Measurements from ENCODE around the gene TNNI3K. TPM values are rescaled to one million over a fixed set of nuclear protein-coding genes. Genes with fewer than 3 reads are reported as not detected.

The TNNI3K gene
- total RNA-seq, 1 experiment from 2014 or later = not detected

DNA sequence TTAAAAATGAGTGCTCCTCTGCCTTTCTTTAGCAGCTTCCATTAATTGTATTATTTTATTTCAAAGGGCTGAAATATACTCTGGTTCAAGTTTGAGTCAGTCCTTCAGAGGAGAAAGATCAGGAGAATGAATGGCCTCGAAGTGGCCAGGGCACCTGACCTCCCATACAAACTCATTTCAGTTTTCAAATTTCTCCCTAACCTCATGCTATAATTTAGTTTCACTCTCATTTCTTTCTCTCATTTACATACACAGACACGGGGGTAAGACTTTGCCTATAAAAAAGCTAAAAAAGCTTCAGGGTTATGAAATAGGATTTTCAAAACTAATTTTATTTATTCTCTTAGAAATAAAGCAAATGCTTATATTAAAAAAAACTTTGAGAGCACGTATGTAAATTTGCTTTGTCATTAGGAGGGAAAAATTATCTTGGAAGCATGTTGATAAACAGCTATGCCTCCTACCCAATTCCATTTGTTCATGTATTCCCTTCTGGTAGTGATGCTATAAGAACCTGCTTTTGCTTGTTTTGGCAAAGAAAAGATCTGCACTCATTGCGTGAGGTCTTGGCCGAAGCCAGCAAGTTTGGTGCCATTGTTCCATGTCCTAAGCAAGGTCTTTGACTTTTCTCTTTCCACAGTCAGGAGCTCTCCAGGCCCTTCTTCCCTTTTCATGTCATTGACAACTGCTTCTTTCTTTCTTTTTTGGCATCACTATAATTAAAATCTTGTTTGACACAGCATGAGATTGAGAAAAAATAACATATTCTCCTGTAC, 357.6 kb downstream of the TNNI3K start:
- Mint-ChIP-seq H3K36me3 (ENCODE audit: insufficient read depth in 1 of 3, low read depth in 3 of 3) (no peaks in the 10 kb centered on the region), H3K27ac (no peak overlapping the region), H3K9me3 (no peaks in the 10 kb centered on the region), H3K4me1 (no peaks in the 10 kb centered on the region), H3K27me3 (ENCODE audit: low read depth) (no peaks in the 10 kb centered on the region), H3K4me3 (no peak overlapping the region)
- H3K23me2 ChIP-seq (ENCODE audit: insufficient read length, low read depth, low read length, poor library complexity, severe bottlenecking) = no peaks in the 10 kb centered on the region
- H4K91ac ChIP-seq (ENCODE audit: insufficient read length, low read depth, low read length) = no peak overlapping the region
- H2AK5ac ChIP-seq (ENCODE audit: insufficient read length, low read length) = no peak overlapping the region
- H4K8ac ChIP-seq (replicated peaks; ENCODE audit: insufficient read length, low read depth, low read length) = no peak overlapping the region
- no peak for DNase-seq
- no peaks in the 10 kb centered on the region for H3K27me3 ChIP-seq (ENCODE audit: insufficient read depth, low read length)
- no peak overlapping the region for H3K23ac ChIP-seq (ENCODE audit: insufficient read length, low read depth, low read length)
- no CpG with 5 or more reads among the region's 5 CpGs for whole genome bisulfite sequencing (ENCODE audit: extremely low coverage, insufficient read length, low lambda C conversion rate)
- H3K4me1 ChIP-seq (ENCODE audit: insufficient read depth, low read length) = no peaks in the 10 kb centered on the region
- no peak overlapping the region for H2BK12ac ChIP-seq (ENCODE audit: insufficient read length, low read depth, low read length)
- no peak overlapping the region for H2AFZ ChIP-seq (ENCODE audit: low read length)
- no peak overlapping the region for H3T11ph ChIP-seq (ENCODE audit: low read length)
- H2BK15ac ChIP-seq (ENCODE audit: low read depth, low read length) = no peak overlapping the region
- no peak overlapping the region for H3K14ac ChIP-seq (ENCODE audit: insufficient read depth, low read length)
- H4K20me1 ChIP-seq (ENCODE audit: control insufficient read depth, insufficient read depth, insufficient read length) = no peaks in the 10 kb centered on the region
- no peak overlapping the region for H4K5ac ChIP-seq (ENCODE audit: insufficient read length, low read depth, low read length)
- no peak overlapping the region for H2BK5ac ChIP-seq (ENCODE audit: insufficient read length, low read length)
- H3K9ac ChIP-seq (ENCODE audit: extremely low read depth, insufficient read length, low read length) = no peak overlapping the region
- no peak overlapping the region for H2BK20ac ChIP-seq (ENCODE audit: low read depth, low read length, poor library complexity, severe bottlenecking)
- H3K79me2 ChIP-seq (ENCODE audit: insufficient read depth, low read length) = no peaks in the 10 kb centered on the region
- H3K9me3 ChIP-seq (ENCODE audit: control insufficient read depth, low read depth, low read length) = no peaks in the 10 kb centered on the region
- H3K18ac ChIP-seq (ENCODE audit: insufficient read length, low read depth, low read length) = no peak overlapping the region
- H3K56ac ChIP-seq (ENCODE audit: insufficient read length, low read depth, low read length) = no peak overlapping the region
- H3K4ac ChIP-seq (ENCODE audit: low read depth, low read length) = no peak overlapping the region
- H2BK120ac ChIP-seq (ENCODE audit: low read depth, low read length, poor library complexity, severe bottlenecking) = no peak overlapping the region
- H3K79me1 ChIP-seq (ENCODE audit: insufficient read depth, low read depth, low read length, poor library complexity, severe bottlenecking) = no peaks in the 10 kb centered on the region
- no peak for TF ChIP-seq CTCF (conservative IDR thresholded peaks at IDR 0.05)
- no peak overlapping the region for H3K4me2 ChIP-seq (ENCODE audit: insufficient read depth, insufficient read length, low read length)
- no peak overlapping the region for H3K27ac ChIP-seq (ENCODE audit: insufficient read length, low read depth, low read length)

Other genes starting within 250 kb of the TNNI3K start
- 0.26 and 0.48 TPM in 2 replicates for gene LRRIQ3, start 37.2 kb upstream of the TNNI3K start, total RNA-seq (2021)
- 3.6 and 5.2 TPM in 2 replicates for gene FPGT, start 37.1 kb upstream of the TNNI3K start, total RNA-seq (2021)